Fibroblast of lung (primary cell): Measurements from ENCODE around the gene PPP1R9A. TPM values are rescaled to one million over a fixed set of nuclear protein-coding genes. Genes with fewer than 3 reads are reported as not detected.

Experiments
- DNase-seq, 2 donors: peaks; one replicate each; pipeline versions ENCODE4 v3.0.0 to v3.0.0-alpha.2; 2010; ENCODE audit warnings: low read depth in 2 of 2
- H2AFZ ChIP-seq: 2 replicates; pipeline ENCODE4 v1.5.1; 2012; ENCODE audit warnings: low read length, control low read depth, inconsistent platforms
- H3K27ac ChIP-seq: 2 replicates; pipeline ENCODE4 v1.5.1; 2011; ENCODE audit warnings: low read length, control low read depth; ENCODE audit not compliant: insufficient read depth
- H3K27me3 ChIP-seq: 2 replicates; pipeline ENCODE4 v1.5.1; 2011; ENCODE audit warnings: mild to moderate bottlenecking, low read length; ENCODE audit not compliant: control insufficient read depth, insufficient read depth
- H3K36me3 ChIP-seq: 2 replicates; pipeline ENCODE4 v1.5.1; 2011; ENCODE audit warnings: low read length; ENCODE audit not compliant: control insufficient read depth, insufficient read depth
- H3K4me1 ChIP-seq: 2 replicates; pipeline ENCODE4 v1.5.1; 2011; ENCODE audit warnings: low read length; ENCODE audit not compliant: control insufficient read depth, insufficient read depth; ENCODE audit errors: extremely low read depth
- H3K4me2 ChIP-seq: 2 replicates; pipeline ENCODE4 v1.5.1; 2011; ENCODE audit warnings: low read length, control low read depth; ENCODE audit not compliant: insufficient read depth; ENCODE audit errors: extremely low read depth
- H3K4me3 ChIP-seq, 4 experiments: fragments of 200-600 bp in 1 of 4; sonication (generic) in 1 of 4; replicated peaks in 1 of 4; 2 replicates each; pipeline ENCODE4 v1.5.1; 2011 to 2016; ENCODE audit warnings: low read length in 4 of 4, low read depth in 3 of 4, mild to moderate bottlenecking in 3 of 4, control low read depth in 2 of 4, inconsistent platforms in 1 of 4, mixed read lengths in 1 of 4; ENCODE audit not compliant: insufficient read depth in 1 of 4; ENCODE audit errors: control extremely low read depth in 1 of 4
- H3K79me2 ChIP-seq: 2 replicates; pipeline ENCODE4 v1.5.1; 2012; ENCODE audit warnings: mild to moderate bottlenecking, low read length, inconsistent platforms; ENCODE audit not compliant: control insufficient read depth, insufficient read depth
- H3K9ac ChIP-seq: 2 replicates; pipeline ENCODE4 v1.5.1; 2011; ENCODE audit warnings: mild to moderate bottlenecking, low read length, control low read depth; ENCODE audit not compliant: insufficient read depth
- H3K9me3 ChIP-seq: 2 replicates; pipeline ENCODE4 v1.5.1; 2012; ENCODE audit warnings: low read depth, low read length; ENCODE audit not compliant: control insufficient read depth, insufficient read depth
- H4K20me1 ChIP-seq: 2 replicates; pipeline ENCODE4 v1.5.1; 2011; ENCODE audit warnings: low read length; ENCODE audit not compliant: control insufficient read depth, insufficient read depth; ENCODE audit errors: extremely low read depth
- CTCF ChIP-seq, 2 donors: IDR thresholded peaks in 1 of 2; conservative IDR thresholded peaks in 1 of 2; 1 replicate in 1 of 2; 2 replicates in 1 of 2; pipeline ENCODE4 v1.5.1; 2011 to 2012; ENCODE audit warnings: low read length in 2 of 2, control low read depth in 1 of 2, inconsistent platforms in 1 of 2, low read depth in 1 of 2, mild to moderate bottlenecking in 1 of 2
- EZH2 ChIP-seq: IDR thresholded peaks from 2 replicates; pipeline ENCODE4 v1.5.1; 2012; ENCODE audit warnings: low read length, control low read depth, mild to moderate bottlenecking; ENCODE audit errors: missing control alignments
- polyA plus RNA-seq, 2 donors: library from polyadenylated mRNA; depleted of rRNA in 1 of 2; stranded (reverse) in 1 of 2; unstranded in 1 of 2; fragments of >200 nt; gene quantifications; 2 replicates each; pipeline ENCODE4 v1.2.1, GENCODE V29; 2011 to 2012; ENCODE audit warnings: missing spikeins in 1 of 2
- total RNA-seq: library from RNA; depleted of rRNA; stranded (reverse); fragments of >200 nt; gene quantifications from 2 replicates; pipeline ENCODE4 v1.2.1, GENCODE V29; 2014

The PPP1R9A gene
- total and polyA plus RNA-seq, 2 donors (not counting 1 experiment from before 2014, with no cell fraction given) = 0.68 to 3.3 TPM

- Histone ChIP-seq H3K36me3 (no peaks in the 10 kb centered on the region), H3K4me2 (no peak overlapping the region), H3K79me2 (no peaks in the 10 kb centered on the region), H3K9ac (no peak overlapping the region), H3K27ac (no peak overlapping the region), H4K20me1 (no peaks in the 10 kb centered on the region), H3K4me1 (no peaks in the 10 kb centered on the region), H3K9me3 (no peaks in the 10 kb centered on the region), H3K4me3 (no peak overlapping the region), H3K27me3 (no peaks in the 10 kb centered on the region), H2AFZ (no peak overlapping the region)
- no peak for DNase-seq
- no peak for TF ChIP-seq EZH2
- TF ChIP-seq CTCF (conservative IDR thresholded peaks at IDR 0.05 in 1 of 2, IDR thresholded peaks at IDR 0.05 in 1 of 2; ENCODE audit: low read depth in 1 of 2, low read length in 2 of 2) = no peak
These were observed 248.6 kb downstream of the PPP1R9A start for GRCh38 chr7:95155965-95156364.

- TF ChIP-seq EZH2 (no peak), CTCF (conservative IDR thresholded peaks at IDR 0.05 in 1 of 2, IDR thresholded peaks at IDR 0.05 in 1 of 2; ENCODE audit: low read depth in 1 of 2, low read length in 2 of 2) (no peak)
- no peak overlapping the region for H3K4me2 ChIP-seq
- no peak for DNase-seq
- H3K27me3 ChIP-seq = no peaks in the 10 kb centered on the region
- H3K9ac ChIP-seq = no peak overlapping the region
- H3K27ac ChIP-seq = no peak overlapping the region
- H3K9me3 ChIP-seq = no peaks in the 10 kb centered on the region
- no peaks in the 10 kb centered on the region for H3K4me1 ChIP-seq
- H4K20me1 ChIP-seq = no peaks in the 10 kb centered on the region
- H3K4me3 ChIP-seq = no peak overlapping the region
- no peaks in the 10 kb centered on the region for H3K79me2 ChIP-seq
- no peaks in the 10 kb centered on the region for H3K36me3 ChIP-seq
- H2AFZ ChIP-seq = no peak overlapping the region
These were observed 250.0 kb downstream of the PPP1R9A start for GRCh38 chr7:95157381-95157780.

GRCh38 chr7:95169678-95170077 is 262.3 kb downstream of the PPP1R9A start:
- H3K4me3 ChIP-seq = no peak overlapping the region
- no peak overlapping the region for H3K9ac ChIP-seq
- H3K79me2 ChIP-seq = no peaks in the 10 kb centered on the region
- no peak for TF ChIP-seq EZH2
- no peak for TF ChIP-seq CTCF (conservative IDR thresholded peaks at IDR 0.05 in 1 of 2, IDR thresholded peaks at IDR 0.05 in 1 of 2; ENCODE audit: low read depth in 1 of 2, low read length in 2 of 2)
- no peaks in the 10 kb centered on the region for H3K36me3 ChIP-seq
- H4K20me1 ChIP-seq = no peaks in the 10 kb centered on the region
- H2AFZ ChIP-seq = no peak overlapping the region
- H3K27ac ChIP-seq = no peak overlapping the region
- no peaks in the 10 kb centered on the region for H3K27me3 ChIP-seq
- peak in 1 of 2 donors; percentile 1 for DNase-seq
- H3K4me1 ChIP-seq = no peaks in the 10 kb centered on the region
- H3K4me2 ChIP-seq = no peak overlapping the region
- H3K9me3 ChIP-seq = no peaks in the 10 kb centered on the region
